HG03442 (cell line): ENCODE results near the gene ADA.

ENCODE experiments used
- ATAC-seq: cut with Tn5 transposase; IDR thresholded peaks from one replicate; pipeline ENCODE4 v1.9.1; 2021; ENCODE audit warnings: mild to moderate bottlenecking, moderate library complexity; ENCODE audit not compliant: unreplicated experiment

Gene ADA

GRCh38 chr20:44646023-44646640, 5.4 kb downstream of the ADA start:
- ATAC-seq, result no peak

- ATAC-seq, result no peak
Measured at GRCh38 chr20:44644667-44645131, 6.8 kb downstream of the ADA start.

DNA sequence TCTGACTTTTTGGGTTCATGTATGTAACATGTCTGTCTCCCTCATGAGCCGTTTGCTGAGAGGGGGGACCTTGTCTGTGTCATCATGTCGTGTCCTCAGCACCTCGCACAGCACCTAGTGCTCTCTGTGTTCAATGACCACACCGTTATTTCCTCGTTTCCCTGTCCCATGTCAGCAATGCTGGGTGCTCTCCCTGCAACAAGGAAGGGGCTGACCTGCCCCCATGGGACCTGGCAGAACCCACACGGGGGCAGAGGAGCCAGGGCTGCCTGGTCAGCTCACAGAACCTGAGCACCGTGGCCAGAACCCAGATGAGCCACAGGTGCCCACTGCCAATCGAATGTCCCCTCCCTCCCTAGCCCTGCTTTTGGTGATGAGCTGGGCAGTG, 7.3 kb downstream of the ADA start:
- no peak for ATAC-seq

GRCh38 chr20:44643596-44644229, 7.8 kb downstream of the ADA start:
- ATAC-seq, result no peak

DNA sequence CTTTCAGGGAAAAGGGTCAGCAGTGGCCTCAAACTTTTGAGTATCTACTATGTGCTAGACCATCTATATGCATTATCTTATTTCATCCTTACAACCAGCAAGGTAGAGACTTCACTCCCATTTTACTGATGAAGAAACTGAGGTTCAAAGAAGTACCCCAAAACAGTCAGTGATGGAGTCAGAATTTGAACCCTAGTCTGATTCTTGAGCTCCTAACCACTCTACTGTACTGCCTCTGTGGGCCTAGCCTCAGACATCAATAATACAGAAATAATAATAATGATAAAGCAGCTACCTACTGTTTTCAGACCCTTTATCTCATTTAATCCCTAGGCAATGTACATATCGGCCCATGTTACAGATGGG, 8.4 kb downstream of the ADA start:
- no peak for ATAC-seq

DNA sequence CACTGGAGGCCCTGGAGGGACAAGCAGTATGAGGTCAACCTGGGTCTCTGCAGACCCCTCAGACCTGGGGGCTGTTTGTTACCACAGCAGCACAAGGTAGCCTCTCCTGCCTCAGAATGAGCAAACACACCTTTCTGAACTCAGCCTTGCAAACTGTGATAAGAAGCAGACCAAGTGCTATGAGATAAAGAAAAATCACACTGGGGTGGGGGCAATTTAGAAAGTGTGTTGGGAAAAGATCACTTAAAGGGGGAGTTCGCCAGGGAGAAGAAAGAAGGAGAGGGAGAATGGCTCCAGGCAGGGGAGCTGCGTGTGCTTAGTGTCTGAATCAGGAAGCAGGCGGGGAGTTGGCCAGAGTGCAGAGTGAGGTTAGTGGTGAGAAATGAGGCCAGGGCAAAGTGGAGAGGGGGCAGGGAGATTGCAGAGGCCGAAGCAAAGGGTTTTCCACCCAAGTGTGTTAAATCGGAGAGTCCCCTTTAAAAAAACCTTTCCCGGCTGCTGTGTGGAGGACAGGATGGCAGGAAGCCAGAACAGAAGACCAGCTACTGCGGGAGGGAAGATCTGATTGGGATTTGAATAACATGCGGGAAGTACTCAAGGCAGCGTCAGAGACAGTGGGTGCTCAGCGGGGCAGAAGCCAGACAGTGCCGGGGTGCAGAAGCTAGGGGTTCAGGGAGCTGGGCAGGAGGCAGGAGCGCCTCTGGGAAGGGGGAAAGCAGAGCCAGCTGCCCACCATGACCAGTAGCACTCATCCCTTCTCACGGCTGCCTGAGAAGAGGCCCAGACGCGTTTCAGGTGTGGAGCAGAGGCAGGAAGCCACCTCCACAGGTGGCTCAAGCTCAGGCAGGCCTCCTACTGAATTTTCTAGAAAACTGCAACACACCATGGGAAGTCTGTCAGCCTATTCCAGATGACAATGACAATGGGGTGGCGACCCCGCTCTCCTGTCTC, 9.0 kb downstream of the ADA start:
- ATAC-seq, result no peak

- ATAC-seq, result no peak
Measured at GRCh38 chr20:44641325-44641724, 10.2 kb downstream of the ADA start.

GRCh38 chr20:44640522-44640921, 11.0 kb downstream of the ADA start:
- no peak for ATAC-seq

- no peak for ATAC-seq
Measured at GRCh38 chr20:44637522-44638372, 13.8 kb downstream of the ADA start.

- ATAC-seq, result no peak
Measured at GRCh38 chr20:44637042-44637441, 14.5 kb downstream of the ADA start.

DNA sequence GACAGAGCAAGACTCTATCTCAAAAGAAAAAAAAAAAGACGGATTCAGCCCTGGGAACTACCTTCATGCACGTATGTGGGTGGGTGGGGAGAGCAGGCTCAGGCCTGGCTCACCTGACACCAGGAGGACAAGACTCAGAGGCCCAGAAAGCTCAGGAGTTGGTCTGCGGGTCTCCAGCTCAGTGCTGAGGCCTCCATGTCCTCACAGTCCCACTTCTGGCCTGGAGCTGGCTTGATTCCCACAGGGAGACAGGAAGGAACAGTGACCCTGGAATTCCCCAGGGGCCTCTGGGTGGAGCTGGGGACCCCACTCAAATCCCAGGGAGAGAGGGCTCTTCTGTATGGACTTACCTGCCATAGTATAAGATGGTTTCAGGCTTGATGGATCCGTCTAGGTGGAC, 15.6 kb downstream of the ADA start:
- ATAC-seq, result no peak

GRCh38 chr20:44633872-44634600, 17.5 kb downstream of the ADA start:
- ATAC-seq, result no peak

DNA sequence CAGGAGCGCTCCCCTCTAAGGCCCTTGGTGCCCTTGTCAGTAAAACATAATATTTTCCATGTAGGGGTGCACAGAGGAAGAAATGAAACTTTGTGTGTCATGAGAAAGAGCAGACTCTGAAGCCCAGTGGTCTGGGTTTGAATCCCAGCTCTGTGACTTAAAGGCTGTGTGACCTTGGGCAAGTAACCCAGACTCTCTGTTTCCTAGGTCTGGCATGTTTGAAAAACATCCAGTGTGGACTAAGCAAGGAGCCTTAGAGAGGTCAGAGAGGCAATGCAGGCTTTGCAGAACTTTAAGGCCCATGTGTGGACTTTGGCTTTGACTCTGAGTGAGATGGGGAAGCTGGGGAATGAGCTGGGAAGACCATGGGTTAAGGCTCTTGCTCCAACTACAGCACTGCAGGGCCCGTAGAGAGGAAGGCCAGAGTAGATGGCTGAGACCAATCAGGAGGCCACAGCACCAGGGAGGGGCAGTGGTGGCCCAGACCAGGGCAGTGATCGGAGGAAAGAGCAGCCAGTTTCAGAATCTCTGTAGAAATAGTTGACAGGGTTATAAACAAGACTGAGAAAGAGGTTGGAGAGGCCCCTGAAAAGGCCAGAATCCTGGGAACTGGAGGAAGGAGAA, 18.2 kb downstream of the ADA start:
- ATAC-seq, result no peak

DNA sequence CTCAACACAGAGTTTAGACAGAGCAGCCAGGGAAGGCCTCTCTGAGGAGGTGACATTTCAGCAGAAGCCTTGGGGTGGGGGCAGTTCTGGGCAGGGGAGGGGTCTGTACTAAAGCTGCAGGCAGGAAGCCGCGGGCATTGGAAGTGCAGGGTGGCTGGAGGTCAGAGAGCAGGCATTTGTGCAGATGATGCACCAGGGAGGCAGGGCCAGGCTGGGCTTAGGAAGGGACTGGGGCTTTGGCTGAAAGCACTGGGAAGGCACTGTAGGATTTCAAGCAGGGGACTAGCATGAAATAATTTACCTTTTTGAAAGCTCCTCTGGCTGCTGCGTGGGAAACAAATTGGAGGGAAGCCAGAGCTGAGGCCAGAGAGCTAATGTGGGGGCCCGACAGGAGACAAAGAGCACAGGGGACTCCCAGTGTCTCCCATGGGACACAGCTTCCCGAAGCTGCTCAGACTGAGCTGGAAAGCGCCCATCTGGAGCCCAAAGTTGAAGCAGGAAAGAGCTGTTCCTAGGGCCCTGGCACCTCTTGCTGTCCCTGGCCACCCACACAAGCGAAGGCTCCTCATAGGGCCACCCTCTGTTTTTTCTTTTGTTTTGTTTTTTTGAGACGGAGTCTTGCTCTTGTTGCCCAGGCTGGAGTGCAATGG, 19.3 kb downstream of the ADA start:
- no peak for ATAC-seq

GRCh38 chr20:44630297-44630696, 21.2 kb downstream of the ADA start:
- no peak for ATAC-seq

DNA sequence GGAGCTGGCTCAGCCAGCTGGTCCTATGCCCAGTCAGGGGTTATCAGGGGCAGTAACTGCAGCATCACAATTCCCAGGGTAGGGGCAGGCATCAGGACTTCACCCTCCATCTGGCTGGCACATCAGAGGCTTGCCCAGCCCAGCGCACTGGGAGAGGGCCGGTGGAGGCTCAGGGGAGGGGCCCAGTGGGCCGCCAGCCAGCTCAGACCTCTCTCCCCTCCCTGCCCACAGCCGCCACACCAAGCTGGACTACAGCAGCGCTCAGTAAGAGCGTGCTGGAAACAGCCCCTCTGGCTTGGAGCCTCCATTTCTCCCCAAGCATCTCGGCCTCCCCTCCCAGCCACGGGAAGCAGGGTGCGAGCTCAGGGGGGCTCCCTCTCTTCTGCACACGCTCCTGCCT, 22.0 kb downstream of the ADA start:
- ATAC-seq, result no peak

GRCh38 chr20:44629017-44629385, 22.5 kb downstream of the ADA start:
- ATAC-seq, result no peak

- no peak for ATAC-seq
Measured at GRCh38 chr20:44627364-44628010, 24.0 kb downstream of the ADA start.

DNA sequence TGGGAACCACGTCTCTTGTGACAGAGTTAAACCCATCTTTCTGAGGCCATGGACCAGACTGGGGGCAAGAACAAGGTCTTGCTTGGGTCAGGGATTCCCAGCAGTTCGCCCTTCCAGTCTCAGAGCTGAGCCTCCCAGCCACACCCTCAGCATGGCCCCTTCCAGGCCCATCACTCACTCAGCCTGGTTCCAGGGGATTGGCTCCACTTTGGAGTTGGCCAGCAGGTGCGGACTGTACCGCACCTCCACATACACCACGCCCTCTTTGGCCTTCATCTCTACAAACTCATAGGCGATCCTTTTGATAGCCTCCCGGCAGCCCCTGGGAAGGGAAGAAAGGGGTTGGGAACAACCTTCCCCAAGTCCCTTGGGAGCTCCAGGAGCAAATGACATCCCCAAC, 25.2 kb downstream of the ADA start:
- no peak for ATAC-seq
